ENCODE data around the gene AHCYL2. TPM values are rescaled to one million over a fixed set of nuclear protein-coding genes. Genes with fewer than 3 reads are reported as not detected.

The AHCYL2 gene
- total and polyA plus RNA-seq, 2 experiments from 2014 or later = 1.9 to 8.9 TPM

- Histone ChIP-seq H2AFZ (no peak overlapping the region), H3K79me2 (ENCODE audit: insufficient read depth) (no peaks in the 10 kb centered on the region), H3F3A (ENCODE audit: insufficient read depth) (no peaks in the 10 kb centered on the region), H3K27me3 (replicated peaks; ENCODE audit: insufficient read depth) (no peaks in the 10 kb centered on the region), H3K9ac (no peak overlapping the region), H4K20me1 (ENCODE audit: insufficient read depth) (no peaks in the 10 kb centered on the region), H3K4me2 (ENCODE audit: unreplicated experiment) (no peak overlapping the region), H3K27ac (no peak overlapping the region), H3K36me3 (ENCODE audit: low read depth) (no peaks in the 10 kb centered on the region), H3K4me3 (no peak overlapping the region), H3K9me3 (ENCODE audit: low read depth) (no peaks in the 10 kb centered on the region), H3K4me1 (ENCODE audit: insufficient read depth) (no peaks in the 10 kb centered on the region), H3K9me2 (ENCODE audit: insufficient read depth) (peaks cover 3% of the 10 kb centered on the region; the same call in 1 of the 2 replicates)
- DNase-seq = no peak
- in situ Hi-C loops (cut with MboI) = no loop called here
- TF ChIP-seq EZH2 (IDR thresholded peaks at IDR 0.05; ENCODE audit: insufficient read depth, poor library complexity, severe bottlenecking) (no peak), EZH2phosphoT487 (IDR thresholded peaks at IDR 0.05; ENCODE audit: insufficient read depth, low read depth) (no peak)
Measured at GRCh38 chr7:129450295-129450694, 225.5 kb downstream of the AHCYL2 start.

GRCh38 chr7:129452589-129453231 lies 227.9 kb downstream of the AHCYL2 start:
- H3F3A ChIP-seq (ENCODE audit: insufficient read depth) = no peaks in the 10 kb centered on the region
- in situ Hi-C loops (cut with MboI) = no loop called here
- H4K20me1 ChIP-seq (ENCODE audit: insufficient read depth) = no peaks in the 10 kb centered on the region
- TF ChIP-seq EZH2 (IDR thresholded peaks at IDR 0.05; ENCODE audit: insufficient read depth, poor library complexity, severe bottlenecking) (no peak), EZH2phosphoT487 (IDR thresholded peaks at IDR 0.05; ENCODE audit: insufficient read depth, low read depth) (no peak)
- DNase-seq = no peak
- no peaks in the 10 kb centered on the region for H3K27me3 ChIP-seq (replicated peaks; ENCODE audit: insufficient read depth)
- H3K9me2 ChIP-seq (ENCODE audit: insufficient read depth) = peaks cover 3% of the 10 kb centered on the region; the same call in 1 of the 2 replicates
- no peaks in the 10 kb centered on the region for H3K4me1 ChIP-seq (ENCODE audit: insufficient read depth)
- H3K4me2 ChIP-seq (ENCODE audit: unreplicated experiment) = no peak overlapping the region
- no peak overlapping the region for H3K27ac ChIP-seq
- WGBS, 2 experiments (ENCODE audit: low coverage in 1 of 2, low lambda C conversion rate in 2 of 2, missing lambda C conversion rate in 2 of 2) = 84 to 91% methylated on average over 2 of the region's 2 CpGs
- no peaks in the 10 kb centered on the region for H3K79me2 ChIP-seq (ENCODE audit: insufficient read depth)
- no peaks in the 10 kb centered on the region for H3K36me3 ChIP-seq (ENCODE audit: low read depth)
- H3K4me3 ChIP-seq = no peak overlapping the region
- no peak overlapping the region for H3K9ac ChIP-seq
- H2AFZ ChIP-seq = no peak overlapping the region
- H3K9me3 ChIP-seq (ENCODE audit: low read depth) = no peaks in the 10 kb centered on the region

GRCh38 chr7:129453510-129454248 lies 228.8 kb downstream of the AHCYL2 start:
- Histone ChIP-seq H3K4me3 (no peak overlapping the region), H3K27me3 (replicated peaks; ENCODE audit: insufficient read depth) (no peaks in the 10 kb centered on the region), H3F3A (ENCODE audit: insufficient read depth) (no peaks in the 10 kb centered on the region), H3K36me3 (ENCODE audit: low read depth) (no peaks in the 10 kb centered on the region), H2AFZ (no peak overlapping the region), H3K79me2 (ENCODE audit: insufficient read depth) (no peaks in the 10 kb centered on the region), H3K9ac (no peak overlapping the region), H4K20me1 (ENCODE audit: insufficient read depth) (no peaks in the 10 kb centered on the region), H3K9me2 (ENCODE audit: insufficient read depth) (peaks cover 3% of the 10 kb centered on the region; the same call in 1 of the 2 replicates), H3K4me1 (ENCODE audit: insufficient read depth) (no peaks in the 10 kb centered on the region), H3K4me2 (ENCODE audit: unreplicated experiment) (no peak overlapping the region), H3K9me3 (ENCODE audit: low read depth) (no peaks in the 10 kb centered on the region), H3K27ac (no peak overlapping the region)
- TF ChIP-seq EZH2phosphoT487 (IDR thresholded peaks at IDR 0.05; ENCODE audit: insufficient read depth, low read depth) (no peak), EZH2 (IDR thresholded peaks at IDR 0.05; ENCODE audit: insufficient read depth, poor library complexity, severe bottlenecking) (no peak)
- 100% methylated on average over 1 of the region's 1 CpG for WGBS, 2 experiments (ENCODE audit: low coverage in 1 of 2, low lambda C conversion rate in 2 of 2, missing lambda C conversion rate in 2 of 2)
- in situ Hi-C loops (cut with MboI) = no loop called here
- no peak for DNase-seq

- H3K4me2 ChIP-seq (ENCODE audit: unreplicated experiment) = no peak overlapping the region
- H3K36me3 ChIP-seq (ENCODE audit: low read depth) = no peaks in the 10 kb centered on the region
- no peak for DNase-seq
- no peaks in the 10 kb centered on the region for H3F3A ChIP-seq (ENCODE audit: insufficient read depth)
- no peaks in the 10 kb centered on the region for H3K79me2 ChIP-seq (ENCODE audit: insufficient read depth)
- TF ChIP-seq EZH2phosphoT487 (IDR thresholded peaks at IDR 0.05; ENCODE audit: insufficient read depth, low read depth) (no peak), EZH2 (IDR thresholded peaks at IDR 0.05; ENCODE audit: insufficient read depth, poor library complexity, severe bottlenecking) (no peak)
- no peaks in the 10 kb centered on the region for H3K4me1 ChIP-seq (ENCODE audit: insufficient read depth)
- no peak overlapping the region for H3K4me3 ChIP-seq
- 82 to 89% methylated on average over 4 of the region's 4 CpGs for WGBS, 2 experiments (ENCODE audit: low coverage in 1 of 2, low lambda C conversion rate in 2 of 2, missing lambda C conversion rate in 2 of 2)
- in situ Hi-C loops (cut with MboI) = no loop called here
- H3K9ac ChIP-seq = no peak overlapping the region
- no peak overlapping the region for H2AFZ ChIP-seq
- no peaks in the 10 kb centered on the region for H3K9me3 ChIP-seq (ENCODE audit: low read depth)
- no peaks in the 10 kb centered on the region for H3K27me3 ChIP-seq (replicated peaks; ENCODE audit: insufficient read depth)
- H4K20me1 ChIP-seq (ENCODE audit: insufficient read depth) = no peaks in the 10 kb centered on the region
- no peak overlapping the region for H3K27ac ChIP-seq
- peaks cover 3% of the 10 kb centered on the region; the same call in 1 of the 2 replicates for H3K9me2 ChIP-seq (ENCODE audit: insufficient read depth)
Measured at GRCh38 chr7:129454249-129454551, 229.4 kb downstream of the AHCYL2 start.

All from GM23248 (cell line).